Measurements from ENCODE around the gene CARMIL1.

Gene CARMIL1

GRCh38 chr6:25645916-25646315 is 366.7 kb downstream of the CARMIL1 start:
- H3K27me3 ChIP-seq, result no peaks in the 10 kb centered on the region
- TF ChIP-seq, protein P1, sequence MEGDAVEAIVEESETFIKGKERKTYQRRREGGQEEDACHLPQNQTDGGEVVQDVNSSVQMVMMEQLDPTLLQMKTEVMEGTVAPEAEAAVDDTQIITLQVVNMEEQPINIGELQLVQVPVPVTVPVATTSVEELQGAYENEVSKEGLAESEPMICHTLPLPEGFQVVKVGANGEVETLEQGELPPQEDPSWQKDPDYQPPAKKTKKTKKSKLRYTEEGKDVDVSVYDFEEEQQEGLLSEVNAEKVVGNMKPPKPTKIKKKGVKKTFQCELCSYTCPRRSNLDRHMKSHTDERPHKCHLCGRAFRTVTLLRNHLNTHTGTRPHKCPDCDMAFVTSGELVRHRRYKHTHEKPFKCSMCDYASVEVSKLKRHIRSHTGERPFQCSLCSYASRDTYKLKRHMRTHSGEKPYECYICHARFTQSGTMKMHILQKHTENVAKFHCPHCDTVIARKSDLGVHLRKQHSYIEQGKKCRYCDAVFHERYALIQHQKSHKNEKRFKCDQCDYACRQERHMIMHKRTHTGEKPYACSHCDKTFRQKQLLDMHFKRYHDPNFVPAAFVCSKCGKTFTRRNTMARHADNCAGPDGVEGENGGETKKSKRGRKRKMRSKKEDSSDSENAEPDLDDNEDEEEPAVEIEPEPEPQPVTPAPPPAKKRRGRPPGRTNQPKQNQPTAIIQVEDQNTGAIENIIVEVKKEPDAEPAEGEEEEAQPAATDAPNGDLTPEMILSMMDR (IDR thresholded peaks at IDR 0.05; ENCODE audit: low read depth, low read length), result no peak

DNA sequence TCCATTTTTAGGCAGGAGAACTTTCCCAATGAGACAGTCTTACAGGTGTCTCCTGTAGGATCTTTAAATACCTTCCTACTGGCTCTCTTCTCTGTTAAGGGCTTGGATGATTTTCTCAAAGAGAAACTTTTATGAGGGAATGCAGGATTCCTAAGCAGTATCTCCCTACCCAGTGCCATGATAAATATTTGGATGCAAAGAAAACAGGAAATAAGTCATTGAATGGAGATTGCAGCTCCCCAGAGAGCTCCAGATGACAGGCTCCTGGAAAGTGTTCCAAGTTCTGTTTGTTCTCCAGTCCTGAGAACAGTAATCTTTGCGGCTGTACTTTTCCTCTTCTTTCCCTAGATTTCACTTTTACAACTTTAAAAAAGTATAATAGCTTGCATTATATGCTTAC is 370.4 kb downstream of the CARMIL1 start:
- H3K36me3 ChIP-seq, result no peaks in the 10 kb centered on the region
- H3K27me3 ChIP-seq, result 0 out of 2 replicates have a peak, but pooled peaks cover 2% of the 10 kb centered on the region
- H3K9me3 ChIP-seq, result no peaks in the 10 kb centered on the region
- DNase-seq, result peak; percentile 38
- TF ChIP-seq, protein P1 (IDR thresholded peaks at IDR 0.05; ENCODE audit: low read depth, low read length), result no peak
- H3K4me1 ChIP-seq, result peaks cover 26% of the 10 kb centered on the region
- no peak overlapping the region for H3K4me3 ChIP-seq (ENCODE audit: low read depth, low read length)

More at GRCh38 chr6:25645916-25646315, 366.7 kb downstream of the CARMIL1 start:
- DNase-seq, result no peak
- Histone ChIP-seq H3K4me1 (peaks cover 16% of the 10 kb centered on the region), H3K4me3 (ENCODE audit: low read depth, low read length) (no peak overlapping the region), H3K36me3 (no peaks in the 10 kb centered on the region), H3K9me3 (no peaks in the 10 kb centered on the region)

- Histone ChIP-seq H3K4me1 (peaks cover 42% of the 10 kb centered on the region), H3K9me3 (no peaks in the 10 kb centered on the region), H3K4me3 (ENCODE audit: low read depth, low read length) (peak within 1 kb of the TSS; percentile 59), H3K27me3 (0 out of 2 replicates have a peak, but pooled peaks cover 2% of the 10 kb centered on the region), H3K36me3 (no peaks in the 10 kb centered on the region)
- peak; percentile 74 for DNase-seq
- TF ChIP-seq, protein P1 (IDR thresholded peaks at IDR 0.05; ENCODE audit: low read depth, low read length), result no peak
Measured at GRCh38 chr6:25652007-25652515, 372.9 kb downstream of the CARMIL1 start, which contains the start of gene SCGN. SCGN (plus strand) TSS chr6:25652215; CDS start chr6:25652404, 189 bp downstream.

DNA sequence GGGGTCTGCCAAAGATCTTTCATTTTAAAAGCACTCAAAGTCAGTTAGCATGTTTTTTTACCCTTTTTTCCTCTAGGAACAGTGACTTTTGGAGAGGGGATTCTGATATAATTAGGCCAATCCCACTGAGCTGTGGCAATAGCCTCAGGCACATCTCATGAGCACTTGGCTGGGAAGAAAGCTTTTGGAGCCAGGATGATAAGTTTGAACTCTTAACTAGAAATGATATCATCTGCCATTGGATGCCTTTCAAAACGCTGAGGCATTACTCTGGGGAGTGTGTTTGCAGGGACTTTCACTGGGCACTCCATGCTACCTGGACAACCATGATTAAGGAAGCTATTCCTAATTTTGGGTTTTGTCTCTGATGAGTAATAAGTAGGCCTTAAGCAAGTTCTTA is 376.5 kb downstream of the CARMIL1 start:
- H3K9me3 ChIP-seq, result no peaks in the 10 kb centered on the region
- no peaks in the 10 kb centered on the region for H3K36me3 ChIP-seq
- 0 out of 2 replicates have a peak, but pooled peaks cover 2% of the 10 kb centered on the region for H3K27me3 ChIP-seq
- H3K4me3 ChIP-seq (ENCODE audit: low read depth, low read length), result no peak overlapping the region
- peak; percentile 46 for DNase-seq
- TF ChIP-seq, protein P1 (IDR thresholded peaks at IDR 0.05; ENCODE audit: low read depth, low read length), result no peak
- H3K4me1 ChIP-seq, result peaks cover 40% of the 10 kb centered on the region

DNA sequence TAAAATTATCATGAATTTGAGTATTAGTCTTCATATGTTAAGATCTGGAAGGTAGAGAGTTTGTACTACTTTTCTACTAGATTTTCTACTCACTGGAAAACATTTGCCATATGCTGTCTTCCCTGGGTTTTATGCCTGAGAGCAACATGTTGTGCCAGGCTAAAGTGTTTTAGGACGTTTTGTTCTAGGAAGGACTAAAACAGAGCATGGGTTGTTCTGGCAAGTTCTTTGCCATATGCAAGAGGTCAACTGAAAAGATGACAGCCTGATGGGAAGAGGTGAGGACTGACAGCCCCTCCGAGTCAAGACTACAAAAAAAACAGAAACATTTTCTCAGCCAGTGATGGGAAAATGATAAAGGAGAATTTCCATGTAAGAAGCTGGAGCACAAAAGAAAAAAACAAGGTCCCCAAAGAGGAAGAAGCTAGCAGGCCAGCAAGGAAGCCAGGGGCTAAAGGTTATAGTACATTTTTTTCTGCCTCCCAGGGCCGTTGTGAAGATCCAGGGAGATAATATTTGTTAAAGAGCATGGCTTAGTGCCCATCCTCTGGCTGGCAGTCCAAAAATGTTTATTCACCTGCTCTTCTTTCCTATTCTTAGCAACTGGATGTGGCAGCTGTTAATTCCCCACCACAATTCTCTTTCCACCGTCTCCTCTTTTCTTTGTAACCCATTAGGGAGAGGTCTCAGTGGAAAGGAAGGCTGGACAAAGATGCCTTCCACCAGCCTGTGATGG is 380.6 kb downstream of the CARMIL1 start:
- TF ChIP-seq, protein P1 (IDR thresholded peaks at IDR 0.05; ENCODE audit: low read depth, low read length), result no peak
- H3K4me1 ChIP-seq, result peaks cover 29% of the 10 kb centered on the region
- H3K27me3 ChIP-seq, result no peaks in the 10 kb centered on the region
- no peak for DNase-seq
- H3K9me3 ChIP-seq, result no peaks in the 10 kb centered on the region
- no peaks in the 10 kb centered on the region for H3K36me3 ChIP-seq
- H3K4me3 ChIP-seq (ENCODE audit: low read depth, low read length), result no peak overlapping the region

DNA sequence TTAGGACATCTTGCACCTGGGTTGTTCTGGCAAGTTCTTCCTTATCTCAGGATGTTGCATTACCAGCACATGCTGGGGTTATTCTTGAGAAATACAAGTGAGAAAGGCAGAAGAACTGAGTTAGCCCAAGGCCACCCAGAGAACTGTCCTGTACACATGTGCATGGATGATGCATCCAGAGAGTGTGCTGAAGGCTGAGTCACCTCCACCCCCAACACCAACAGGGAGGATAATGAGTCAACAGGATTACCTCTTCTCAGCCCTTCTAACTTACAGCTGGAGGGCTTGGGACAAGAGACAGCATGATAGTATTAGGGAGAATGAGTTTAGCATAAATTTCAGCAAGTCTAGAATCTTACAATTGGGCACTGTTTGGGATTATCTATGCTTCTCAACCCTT is 381.3 kb downstream of the CARMIL1 start:
- H3K9me3 ChIP-seq, result no peaks in the 10 kb centered on the region
- TF ChIP-seq, protein P1 (IDR thresholded peaks at IDR 0.05; ENCODE audit: low read depth, low read length), result no peak
- no peak overlapping the region for H3K4me3 ChIP-seq (ENCODE audit: low read depth, low read length)
- H3K4me1 ChIP-seq, result peaks cover 24% of the 10 kb centered on the region
- no peaks in the 10 kb centered on the region for H3K27me3 ChIP-seq
- H3K36me3 ChIP-seq, result no peaks in the 10 kb centered on the region
- peak; percentile 26 for DNase-seq

All from BE2C (cell line).